Panc1 (cell line): ENCODE results near the gene SPEF1. TPM values are rescaled to one million over a fixed set of nuclear protein-coding genes. Genes with fewer than 3 reads are reported as not detected.

Experiments
- ATAC-seq: fragments of 200-7000 bp; cut with Tn5 transposase; 2 replicates; pipeline ENCODE4 v1.9.1; 2020; ENCODE audit warnings: mild to moderate bottlenecking, moderate library complexity
- BruUV-seq: library from RNA; stranded (reverse); fragments of 400-500 nt; replicated peaks from 2 replicates; lab custom pipeline; 2021; lab: Mats Ljungman, UMichigan
- CTCF ChIA-PET: fragments of 300-600 bp; sonication (Branson Sonifier 250); formaldehyde crosslinking; loops from one replicate; lab custom pipeline; 2022; ENCODE audit warnings: antibody characterized with exemption; lab: Charles Lee
- POLR2A ChIA-PET: fragments of 300-600 bp; sonication (Branson Sonifier 250); formaldehyde crosslinking; loops from one replicate; lab custom pipeline; 2022; ENCODE audit warnings: antibody characterized with exemption; lab: Charles Lee
- DNase-seq: peaks from one replicate; pipeline ENCODE4 v3.0.0-alpha.2; 2010; ENCODE audit warnings: low read depth, low spot score
- H3K27ac ChIP-seq: 2 replicates; pipeline ENCODE4 v1.5.1; 2011; ENCODE audit warnings: mild to moderate bottlenecking, low read length, inconsistent platforms
- H3K27me3 ChIP-seq: fragments of 200-500 bp; sonication (Bioruptor generic); 2 replicates; pipeline ENCODE4 v1.6.0; 2014; ENCODE audit warnings: low read length, inconsistent platforms; ENCODE audit not compliant: control insufficient read depth, insufficient read depth
- H3K36me3 ChIP-seq: fragments of 200-500 bp; sonication (Bioruptor generic); 2 replicates; pipeline ENCODE4 v1.5.1; 2014; ENCODE audit warnings: inconsistent platforms, mild to moderate bottlenecking, low read length, moderate library complexity; ENCODE audit not compliant: control insufficient read depth, insufficient read depth
- H3K4me1 ChIP-seq: 2 replicates; pipeline ENCODE4 v1.5.1; 2011; ENCODE audit warnings: inconsistent platforms, mild to moderate bottlenecking, low read length, moderate library complexity; ENCODE audit not compliant: control insufficient read depth, insufficient read depth
- H3K4me3 ChIP-seq, 2 experiments: 2 replicates each; pipeline ENCODE4 v1.5.1; 2011 to 2012; ENCODE audit warnings: low read depth in 2 of 2, low read length in 2 of 2, mild to moderate bottlenecking in 2 of 2, inconsistent platforms in 1 of 2, moderate library complexity in 1 of 2
- H3K9me3 ChIP-seq: fragments of 200-500 bp; sonication (Bioruptor generic); 2 replicates; pipeline ENCODE4 v1.5.1; 2014; ENCODE audit warnings: low read depth, mild to moderate bottlenecking, inconsistent platforms, low read length, moderate library complexity; ENCODE audit not compliant: control insufficient read depth, insufficient read depth
- CTCF ChIP-seq: fragments of 450-650 bp; IDR thresholded peaks from 2 replicates; pipeline ENCODE4 v1.5.1; 2017; ENCODE audit warnings: mild to moderate bottlenecking
- POLR2AphosphoS5 ChIP-seq: IDR thresholded peaks from 2 replicates; pipeline ENCODE4 v1.6.1; 2012; ENCODE audit warnings: mild to moderate bottlenecking, low read depth, low read length, moderate library complexity
- REST ChIP-seq, 2 experiments: IDR thresholded peaks; 2 replicates each; pipeline ENCODE4 v1.6.1; 2011 to 2012; ENCODE audit warnings: low read depth in 2 of 2, control low read depth in 1 of 2, low read length in 1 of 2, mild to moderate bottlenecking in 1 of 2, moderate library complexity in 1 of 2; ENCODE audit not compliant: insufficient read depth in 1 of 2
- SIN3A ChIP-seq: IDR thresholded peaks from 2 replicates; pipeline ENCODE4 v1.6.1; 2012; ENCODE audit warnings: low read depth, mild to moderate bottlenecking, low read length, moderate library complexity, borderline replicate concordance; ENCODE audit not compliant: insufficient read depth
- TCF7L2 ChIP-seq: IDR thresholded peaks from 2 replicates; pipeline ENCODE4 v1.6.1; 2011; ENCODE audit warnings: mild to moderate bottlenecking, low read depth, low read length, inconsistent platforms
- in situ Hi-C: cut with HindIII; loops from 2 replicates; pipeline ENCODE4 v1.10.0; 2016; ENCODE audit warnings: low sequenced_read_pairs, low pct_unique_long_range_greater_than_20kb
- intact Hi-C: fragments of 100-400 bp; cut with micrococcal nuclease; formaldehyde crosslinking; loops from one replicate; pipeline ENCODE4 v1.10.0; 2022; ENCODE audit not compliant: unreplicated experiment
- total RNA-seq: library from RNA; stranded (reverse); gene quantifications from one replicate; pipeline ENCODE4 v1.2.1, GENCODE V29; 2021; ENCODE audit not compliant: unreplicated experiment

The SPEF1 gene
- total RNA-seq, 1 experiment from 2014 or later: 0.41 TPM

- Histone ChIP-seq H3K36me3 (no peaks in the 10 kb centered on the region), H3K27me3 (no peaks in the 10 kb centered on the region), H3K4me1 (peaks cover 17% of the 10 kb centered on the region), H3K4me3 (no peak overlapping the region), H3K9me3 (no peaks in the 10 kb centered on the region), H3K27ac (peak overlapping the region; percentile 55; the same call in 1 of the 2 replicates)
- POLR2A ChIA-PET: no interaction called here
- CTCF ChIA-PET: interaction anchor here (3.4 kb wide), 1 partner anchor 29 kb away, joined by 22 read pairs; no protein-coding TSS in a partner anchor
- intact Hi-C loops (loop anchor here (2.0 kb wide), 1 partner anchor 32 kb away; the partner anchor contains the start of gene AP5S1), in situ Hi-C loops (no loop called here)
- BruUV-seq: no TSS peak
- ATAC-seq (no peak), DNase-seq (no peak)
- TF ChIP-seq POLR2AphosphoS5 (no peak), TCF7L2 (no peak), CTCF (no peak), SIN3A (no peak), REST (IDR thresholded peaks at IDR 0.05; ENCODE audit: insufficient read depth in 1 of 2, low read depth in 2 of 2, low read length in 1 of 2) (no peak)
Observed at GRCh38 chr20:3788685-3789155, 7.5 kb upstream of the SPEF1 start.

GRCh38 chr20:3787324-3788014, 6.2 kb upstream of the SPEF1 start:
- H3K27me3 ChIP-seq: no peaks in the 10 kb centered on the region
- no peak for TF ChIP-seq SIN3A
- no peak for TF ChIP-seq TCF7L2
- peak in 1 of 2 experiments; percentile 60; a peak in 1 of 4 replicates for TF ChIP-seq REST (IDR thresholded peaks at IDR 0.05; ENCODE audit: insufficient read depth in 1 of 2, low read depth in 2 of 2, low read length in 1 of 2)
- peaks cover 21% of the 10 kb centered on the region for H3K4me1 ChIP-seq
- no peak for DNase-seq
- TSS peak; percentile 93 for BruUV-seq
- POLR2A ChIA-PET: interaction anchor here (0.5 kb wide), 1 partner anchor 32 kb away, joined by 12 read pairs; no protein-coding TSS in a partner anchor
- in situ Hi-C loops: no loop called here
- H3K36me3 ChIP-seq: no peaks in the 10 kb centered on the region
- H3K27ac ChIP-seq: peak overlapping the region; percentile 79
- no peak for ATAC-seq
- H3K9me3 ChIP-seq: no peaks in the 10 kb centered on the region
- CTCF ChIA-PET: interaction anchor here (0.6 to 3.4 kb wide), 4 partner anchors 8 to 58 kb away, joined by 4 to 22 read pairs (median 7); partner anchors contain the start of genes AP5S1 and CDC25B
- intact Hi-C loops: loop anchor here (2.0 kb wide), 1 partner anchor 33 kb away; the partner anchor contains the start of gene AP5S1
- peak overlapping the region; percentile 33 to 44 for H3K4me3 ChIP-seq
